ENCODE measurements around the gene SORT1.

SORT1 gene

GRCh38 chr1:109322974-109323373 is 74.7 kb downstream of the SORT1 start (continued):
- no peak for TF ChIP-seq POU6F1 (CRISPR knock-in tag; IDR thresholded peaks at IDR 0.05; ENCODE audit: borderline replicate concordance, low read depth)
- TF ChIP-seq BACH2 (CRISPR knock-in tag; IDR thresholded peaks at IDR 0.05; ENCODE audit: borderline replicate concordance) = no peak
- TF ChIP-seq GLIS3 (CRISPR knock-in tag; IDR thresholded peaks at IDR 0.05) = no peak

GRCh38 chr1:109319114-109319513 is 78.6 kb downstream of the SORT1 start:
- ATAC-seq = no peak
- TF ChIP-seq OSR1 (CRISPR knock-in tag; IDR thresholded peaks at IDR 0.05) (no peak), ZNF565 (CRISPR knock-in tag; conservative IDR thresholded peaks at IDR 0.05; ENCODE audit: low read depth) (no peak), CSRNP3 (CRISPR knock-in tag; IDR thresholded peaks at IDR 0.05) (no peak), PATZ1 (CRISPR knock-in tag; IDR thresholded peaks at IDR 0.05; ENCODE audit: borderline replicate concordance) (no peak), ESRRG (CRISPR knock-in tag; IDR thresholded peaks at IDR 0.05) (no peak), RARB (CRISPR knock-in tag; IDR thresholded peaks at IDR 0.05) (no peak), ZNF70 (CRISPR knock-in tag; IDR thresholded peaks at IDR 0.05) (no peak), GLIS3 (CRISPR knock-in tag; IDR thresholded peaks at IDR 0.05) (no peak), ZC3H10 (CRISPR knock-in tag; IDR thresholded peaks at IDR 0.05) (no peak), TCF4 (CRISPR knock-in tag; IDR thresholded peaks at IDR 0.05; ENCODE audit: borderline replicate concordance) (no peak), ISL1 (CRISPR knock-in tag; IDR thresholded peaks at IDR 0.05) (no peak), ZNF8 (CRISPR knock-in tag; IDR thresholded peaks at IDR 0.05) (no peak), PPARA (CRISPR knock-in tag; IDR thresholded peaks at IDR 0.05; ENCODE audit: borderline replicate concordance) (no peak), BACH2 (CRISPR knock-in tag; IDR thresholded peaks at IDR 0.05; ENCODE audit: borderline replicate concordance) (no peak), ARNTL (CRISPR knock-in tag; IDR thresholded peaks at IDR 0.05; ENCODE audit: borderline replicate concordance, low read depth) (no peak)

GRCh38 chr1:109316506-109316905 is 81.2 kb downstream of the SORT1 start:
- ATAC-seq = no peak
- TF ChIP-seq ZFP30 (CRISPR knock-in tag; IDR thresholded peaks at IDR 0.05) (no peak), CSRNP3 (CRISPR knock-in tag; IDR thresholded peaks at IDR 0.05) (no peak), CREB5 (CRISPR knock-in tag; IDR thresholded peaks at IDR 0.05; ENCODE audit: low read depth) (no peak), ZFP3 (CRISPR knock-in tag; IDR thresholded peaks at IDR 0.05) (no peak), GLIS3 (CRISPR knock-in tag; IDR thresholded peaks at IDR 0.05) (no peak), PPARA (CRISPR knock-in tag; IDR thresholded peaks at IDR 0.05; ENCODE audit: borderline replicate concordance) (no peak), SNAI2 (CRISPR knock-in tag; IDR thresholded peaks at IDR 0.05) (no peak), ESRRG (CRISPR knock-in tag; IDR thresholded peaks at IDR 0.05) (no peak), POU6F1 (CRISPR knock-in tag; IDR thresholded peaks at IDR 0.05; ENCODE audit: borderline replicate concordance, low read depth) (no peak), BACH2 (CRISPR knock-in tag; IDR thresholded peaks at IDR 0.05; ENCODE audit: borderline replicate concordance) (no peak), ZC3H10 (CRISPR knock-in tag; IDR thresholded peaks at IDR 0.05) (no peak), ISL1 (CRISPR knock-in tag; IDR thresholded peaks at IDR 0.05) (no peak)

All from SK-N-SH treated with all-trans-retinoic acid at 6 μM for 48 hours (cell line).